ENCODE results near the gene DYNLT4. TPM values are rescaled to one million over a fixed set of nuclear protein-coding genes. Genes with fewer than 3 reads are reported as not detected.

Gene DYNLT4
- total RNA-seq, 1 experiment from 2014 or later: 4.3 TPM

GRCh38 chr1:44807364-44808062, 362 bp upstream of the DYNLT4 start:
- DNase-seq: peak; percentile 99
- Histone ChIP-seq H3K27ac (peak overlapping the region; percentile 98), H3F3A (ENCODE audit: insufficient read depth, low read depth) (peaks cover 81% of the 10 kb centered on the region), H3K9me2 (ENCODE audit: insufficient read depth) (no peaks in the 10 kb centered on the region), H3K4me2 (peak overlapping the region; percentile 70), H3K27me3 (ENCODE audit: insufficient read depth, low read depth) (no peaks in the 10 kb centered on the region), H3K79me2 (ENCODE audit: low read depth) (peaks cover 21% of the 10 kb centered on the region; the same call in 1 of the 2 replicates), H3K4me3 (peak overlapping the region; percentile 30; the same call in 1 of the 2 replicates), H3K36me3 (ENCODE audit: low read depth) (peaks cover 10% of the 10 kb centered on the region; the same call in 1 of the 2 replicates), H2AFZ (no peak overlapping the region), H3K9me3 (ENCODE audit: insufficient read depth, low read depth) (no peaks in the 10 kb centered on the region), H3K4me1 (replicated peaks; ENCODE audit: insufficient read depth) (peaks cover 95% of the 10 kb centered on the region), H4K20me1 (ENCODE audit: insufficient read depth) (no peaks in the 10 kb centered on the region)
- TF ChIP-seq EZH2 (IDR thresholded peaks at IDR 0.05; ENCODE audit: low read depth) (no peak), CTCF (conservative IDR thresholded peaks at IDR 0.05) (no peak)
- ChIA-PET CTCF (interaction anchor here (0.6 kb wide), 1 partner anchor 518 kb away, joined by 3 read pairs; no protein-coding TSS in a partner anchor), POLR2A (ENCODE audit: unreplicated experiment) (interaction anchor here (0.6 to 1.2 kb wide), 2 partner anchors 12 to 85 kb away, joined by 5 to 8 read pairs; no protein-coding TSS in a partner anchor)
- BruUV-seq (replicated peaks): TSS peak; percentile 24
- intact Hi-C loops (cut with micrococcal nuclease; ENCODE audit: unreplicated experiment): loop anchor here (2.0 to 10.0 kb wide), 5 partner anchors 73 to 879 kb away; partner anchors contain the start of genes ARMH1, GPBP1L1, KIF2C and NASP

DNA sequence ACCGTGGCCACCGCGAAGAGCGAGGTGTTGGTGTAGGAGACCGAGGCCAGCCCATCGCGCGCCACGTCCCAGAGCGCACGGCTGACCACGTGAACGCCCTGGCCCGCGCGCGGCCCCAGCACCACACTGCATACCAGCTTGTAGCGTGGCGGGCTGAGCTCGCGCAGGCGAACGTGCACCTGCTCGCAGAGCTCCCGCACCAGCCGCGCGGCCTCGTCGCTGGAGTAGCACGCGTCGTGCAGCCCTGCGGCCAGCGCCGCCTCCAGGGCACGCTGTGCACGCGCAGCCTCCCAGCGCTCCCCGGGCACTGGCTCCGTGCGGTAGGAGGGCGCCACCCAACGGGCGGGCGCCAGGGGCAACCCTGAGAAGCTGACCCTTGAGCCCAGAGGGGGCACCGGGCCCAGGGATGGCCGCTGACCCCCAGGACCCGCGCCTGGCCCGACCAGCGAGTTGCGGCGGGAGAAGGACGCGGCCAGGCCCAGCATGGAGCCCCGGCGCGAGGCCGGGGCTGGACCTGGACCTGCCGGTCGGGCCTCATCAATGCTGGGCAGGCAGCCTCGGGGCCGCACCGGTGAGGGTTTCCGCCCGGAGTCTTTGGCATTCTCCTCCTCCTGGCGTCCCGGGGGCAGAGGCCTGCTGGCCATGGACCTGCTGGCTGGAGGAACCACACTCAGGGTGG, 987 bp downstream of the DYNLT4 start:
- no peak for DNase-seq
- no TSS peak for BruUV-seq (replicated peaks)
- Histone ChIP-seq H3K27ac (peak overlapping the region; percentile 98), H3K4me2 (peak overlapping the region; percentile 70), H2AFZ (no peak overlapping the region), H3K4me1 (replicated peaks; ENCODE audit: insufficient read depth) (peaks cover 92% of the 10 kb centered on the region), H3K27me3 (ENCODE audit: insufficient read depth, low read depth) (no peaks in the 10 kb centered on the region), H3K79me2 (ENCODE audit: low read depth) (peaks cover 34% of the 10 kb centered on the region), H4K20me1 (ENCODE audit: insufficient read depth) (no peaks in the 10 kb centered on the region), H3K4me3 (peak overlapping the region; percentile 12; the same call in 1 of the 2 replicates), H3F3A (ENCODE audit: insufficient read depth, low read depth) (peaks cover 82% of the 10 kb centered on the region), H3K9me2 (ENCODE audit: insufficient read depth) (no peaks in the 10 kb centered on the region), H3K9me3 (ENCODE audit: insufficient read depth, low read depth) (no peaks in the 10 kb centered on the region), H3K36me3 (ENCODE audit: low read depth) (peaks cover 10% of the 10 kb centered on the region; the same call in 1 of the 2 replicates)
- ChIA-PET CTCF (no interaction called here), POLR2A (ENCODE audit: unreplicated experiment) (interaction anchor here (0.6 to 0.7 kb wide), 2 partner anchors 31 to 429 kb away, joined by 3 to 9 read pairs; partner anchors contain the start of gene RPS8)
- TF ChIP-seq CTCF (conservative IDR thresholded peaks at IDR 0.05) (no peak), EZH2 (IDR thresholded peaks at IDR 0.05; ENCODE audit: low read depth) (no peak)
- intact Hi-C loops (cut with micrococcal nuclease; ENCODE audit: unreplicated experiment): loop anchor here (2.0 to 10.0 kb wide), 5 partner anchors 71 to 881 kb away; partner anchors contain the start of genes ARMH1, GPBP1L1, KIF2C and NASP

- peak overlapping the region; percentile 98 for H3K27ac ChIP-seq
- no peak overlapping the region for H3K4me3 ChIP-seq
- no peak for TF ChIP-seq EZH2 (IDR thresholded peaks at IDR 0.05; ENCODE audit: low read depth)
- no peak for TF ChIP-seq CTCF (conservative IDR thresholded peaks at IDR 0.05)
- CTCF ChIA-PET: no interaction called here
- H3K36me3 ChIP-seq (ENCODE audit: low read depth): peaks cover 10% of the 10 kb centered on the region; the same call in 1 of the 2 replicates
- H3F3A ChIP-seq (ENCODE audit: insufficient read depth, low read depth): peaks cover 75% of the 10 kb centered on the region
- no peaks in the 10 kb centered on the region for H3K9me2 ChIP-seq (ENCODE audit: insufficient read depth)
- peak overlapping the region; percentile 11; the same call in 1 of the 2 replicates for H3K4me2 ChIP-seq
- POLR2A ChIA-PET (ENCODE audit: unreplicated experiment): interaction anchor here (0.6 kb wide), 1 partner anchor 428 kb away, joined by 3 read pairs; no protein-coding TSS in a partner anchor
- DNase-seq: no peak
- peaks cover 85% of the 10 kb centered on the region for H3K4me1 ChIP-seq (replicated peaks; ENCODE audit: insufficient read depth)
- H3K79me2 ChIP-seq (ENCODE audit: low read depth): peaks cover 41% of the 10 kb centered on the region
- no peaks in the 10 kb centered on the region for H3K9me3 ChIP-seq (ENCODE audit: insufficient read depth, low read depth)
- intact Hi-C loops (cut with micrococcal nuclease; ENCODE audit: unreplicated experiment): loop anchor here (2.0 to 10.0 kb wide), 5 partner anchors 71 to 881 kb away; partner anchors contain the start of genes ARMH1, GPBP1L1, KIF2C and NASP
- H4K20me1 ChIP-seq (ENCODE audit: insufficient read depth): no peaks in the 10 kb centered on the region
- H3K27me3 ChIP-seq (ENCODE audit: insufficient read depth, low read depth): no peaks in the 10 kb centered on the region
- H2AFZ ChIP-seq: no peak overlapping the region
- BruUV-seq (replicated peaks): no TSS peak
These were observed 1.7 kb downstream of the DYNLT4 start for GRCh38 chr1:44805311-44806024.

Data from PC-9 (cell line).